Measurements from ENCODE around the gene PSKH1.
A peak's percentile ranks its signal among the peaks of the same experiment; 100 is the strongest.

PSKH1 gene

DNA sequence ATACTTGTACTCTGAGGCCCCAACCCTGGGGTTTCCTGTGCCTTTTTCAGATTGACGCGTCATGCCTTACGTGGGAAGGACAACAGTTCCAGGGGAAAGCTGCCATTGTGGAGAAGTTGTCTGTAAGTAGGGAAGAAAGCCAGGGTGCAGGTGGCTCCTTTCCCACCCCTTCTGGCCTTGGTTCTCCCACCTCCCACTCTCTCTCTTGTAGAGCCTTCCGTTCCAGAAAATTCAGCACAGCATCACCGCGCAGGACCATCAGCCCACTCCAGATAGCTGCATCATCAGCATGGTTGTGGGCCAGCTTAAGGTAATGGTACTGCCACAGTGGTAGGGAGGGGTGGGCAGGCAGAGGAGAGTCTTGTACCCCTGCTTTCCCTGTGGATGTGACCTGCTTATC, 24.8 kb upstream of the PSKH1 start:
- no peak for DNase-seq

GRCh38 chr16:67869653-67870052, 23.4 kb upstream of the PSKH1 start:
- DNase-seq = no peak

GRCh38 chr16:67871256-67871655, 21.8 kb upstream of the PSKH1 start:
- DNase-seq = no peak

- DNase-seq = no peak
Observed at GRCh38 chr16:67872131-67872630, 20.9 kb upstream of the PSKH1 start.

DNA sequence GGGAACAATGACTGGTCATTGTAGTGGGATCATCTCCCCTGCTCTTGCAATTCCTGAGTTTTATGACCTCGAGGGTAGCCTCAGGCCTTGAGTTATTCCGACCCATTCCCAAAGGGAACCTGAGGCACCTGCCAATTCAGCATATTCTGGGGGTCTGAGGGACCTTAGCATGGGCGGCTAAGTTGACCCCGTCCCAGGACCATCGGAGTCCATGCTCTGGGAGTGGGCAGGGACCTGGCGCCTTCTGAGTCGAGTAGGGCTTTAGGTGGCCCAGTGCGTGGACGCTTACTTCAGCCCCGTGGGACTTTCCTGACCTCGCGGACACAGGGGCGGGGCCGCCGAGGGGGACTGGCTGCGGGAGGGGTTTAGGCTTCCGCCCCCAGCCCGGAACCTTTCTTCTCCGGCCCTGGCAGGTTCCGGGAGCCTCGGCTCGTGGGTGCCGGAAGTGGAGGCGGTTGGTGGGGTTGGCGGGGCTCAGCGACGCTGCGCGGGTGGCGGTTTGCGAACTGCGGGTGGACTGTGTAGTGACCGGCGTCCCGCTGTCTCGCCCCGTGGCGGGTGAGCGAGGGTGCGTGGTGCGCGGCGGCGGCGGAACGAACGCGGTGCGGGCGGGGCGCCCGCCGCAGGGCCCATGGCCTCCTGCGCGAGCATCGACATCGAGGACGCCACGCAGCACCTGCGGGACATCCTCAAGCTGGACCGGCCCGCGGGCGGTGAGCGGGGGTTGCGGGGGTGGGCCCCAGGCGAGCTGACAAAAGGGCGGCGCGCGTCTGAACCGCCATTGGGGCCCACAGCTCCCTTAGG, 20.2 kb upstream of the PSKH1 start, which contains the start of gene EDC4:
TSS of gene EDC4 (plus strand) at position 422 of the 804 bp plus-strand sequence. CDS start at position 632, 210 bp downstream.
- peak; percentile 83 for DNase-seq

GRCh38 chr16:67873435-67874370, 19.4 kb upstream of the PSKH1 start:
- DNase-seq = no peak

GRCh38 chr16:67874372-67874771, 18.7 kb upstream of the PSKH1 start:
- DNase-seq = no peak

DNA sequence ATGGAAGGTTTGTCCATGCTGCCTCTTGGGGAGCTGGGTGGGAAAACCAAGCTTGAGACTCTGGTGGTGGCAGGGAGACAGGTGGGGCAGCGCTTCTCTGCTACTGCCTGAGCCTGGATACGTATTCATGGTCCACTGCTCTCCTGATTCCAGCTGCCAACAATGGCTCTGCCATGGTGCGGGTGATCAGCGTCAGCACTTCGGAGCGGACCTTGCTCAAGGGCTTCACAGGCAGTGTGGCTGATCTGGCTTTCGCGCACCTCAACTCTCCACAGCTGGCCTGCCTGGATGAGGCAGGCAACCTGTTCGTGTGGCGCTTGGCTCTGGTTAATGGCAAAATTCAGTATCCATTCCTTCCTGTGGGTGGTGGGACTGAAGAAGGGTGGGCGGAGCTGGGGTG, 16.0 kb upstream of the PSKH1 start:
- no peak for DNase-seq

DNA sequence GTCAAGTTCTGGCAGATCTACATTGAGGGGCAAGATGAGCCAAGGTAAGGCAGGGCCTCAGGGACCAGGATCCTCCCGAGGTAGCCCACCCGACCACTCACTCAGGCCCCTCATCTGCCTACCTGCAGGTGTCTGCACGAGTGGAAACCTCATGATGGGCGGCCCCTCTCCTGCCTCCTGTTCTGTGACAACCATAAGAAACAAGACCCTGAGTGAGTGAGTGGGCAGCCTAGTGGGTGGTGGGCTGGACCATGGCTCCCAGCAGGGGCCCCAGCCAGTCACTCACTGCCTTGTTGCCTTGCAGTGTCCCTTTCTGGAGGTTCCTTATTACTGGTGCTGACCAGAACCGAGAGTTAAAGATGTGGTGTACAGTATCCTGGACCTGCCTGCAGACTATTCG, 14.8 kb upstream of the PSKH1 start:
- no peak for DNase-seq

- no peak for DNase-seq
Observed at GRCh38 chr16:67878846-67879245, 14.2 kb upstream of the PSKH1 start.

- DNase-seq = no peak
Observed at GRCh38 chr16:67879462-67879861, 13.6 kb upstream of the PSKH1 start.

DNA sequence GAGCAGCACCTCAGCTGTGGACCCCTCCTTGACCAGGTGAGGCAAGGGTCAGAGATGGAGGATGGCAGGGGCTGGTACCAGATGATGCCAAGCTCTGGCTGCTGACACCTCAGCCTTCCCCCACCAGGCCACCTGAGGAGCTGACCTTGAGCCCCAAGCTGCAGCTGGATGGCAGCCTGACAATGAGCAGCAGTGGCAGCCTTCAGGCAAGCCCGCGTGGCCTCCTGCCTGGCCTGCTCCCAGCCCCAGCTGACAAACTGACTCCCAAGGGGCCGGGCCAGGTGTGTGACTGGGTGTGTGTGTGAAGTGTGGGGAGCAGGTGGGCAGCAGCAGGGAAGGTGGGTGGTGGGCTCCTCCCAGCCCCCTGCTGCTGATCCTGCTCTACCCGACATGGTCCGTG, 13.1 kb upstream of the PSKH1 start:
- DNase-seq = no peak

DNA sequence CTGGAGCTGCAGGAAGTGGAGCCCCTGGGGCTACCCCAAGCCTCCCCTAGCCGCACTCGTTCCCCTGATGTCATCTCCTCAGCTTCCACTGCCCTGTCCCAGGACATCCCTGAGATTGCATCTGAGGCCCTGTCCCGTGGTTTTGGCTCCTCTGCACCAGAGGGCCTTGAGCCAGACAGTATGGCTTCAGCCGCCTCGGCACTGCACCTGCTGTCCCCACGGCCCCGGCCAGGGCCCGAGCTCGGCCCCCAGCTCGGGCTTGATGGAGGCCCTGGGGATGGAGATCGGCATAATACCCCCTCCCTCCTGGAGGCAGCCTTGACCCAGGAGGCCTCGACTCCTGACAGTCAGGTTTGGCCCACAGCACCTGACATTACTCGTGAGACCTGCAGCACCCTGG, 12.5 kb upstream of the PSKH1 start:
- no peak for DNase-seq

- DNase-seq = peak; percentile 65
Observed at GRCh38 chr16:67881621-67882161, 11.4 kb upstream of the PSKH1 start.

GRCh38 chr16:67882374-67883145, 10.5 kb upstream of the PSKH1 start:
- peak; percentile 85 for DNase-seq

DNA sequence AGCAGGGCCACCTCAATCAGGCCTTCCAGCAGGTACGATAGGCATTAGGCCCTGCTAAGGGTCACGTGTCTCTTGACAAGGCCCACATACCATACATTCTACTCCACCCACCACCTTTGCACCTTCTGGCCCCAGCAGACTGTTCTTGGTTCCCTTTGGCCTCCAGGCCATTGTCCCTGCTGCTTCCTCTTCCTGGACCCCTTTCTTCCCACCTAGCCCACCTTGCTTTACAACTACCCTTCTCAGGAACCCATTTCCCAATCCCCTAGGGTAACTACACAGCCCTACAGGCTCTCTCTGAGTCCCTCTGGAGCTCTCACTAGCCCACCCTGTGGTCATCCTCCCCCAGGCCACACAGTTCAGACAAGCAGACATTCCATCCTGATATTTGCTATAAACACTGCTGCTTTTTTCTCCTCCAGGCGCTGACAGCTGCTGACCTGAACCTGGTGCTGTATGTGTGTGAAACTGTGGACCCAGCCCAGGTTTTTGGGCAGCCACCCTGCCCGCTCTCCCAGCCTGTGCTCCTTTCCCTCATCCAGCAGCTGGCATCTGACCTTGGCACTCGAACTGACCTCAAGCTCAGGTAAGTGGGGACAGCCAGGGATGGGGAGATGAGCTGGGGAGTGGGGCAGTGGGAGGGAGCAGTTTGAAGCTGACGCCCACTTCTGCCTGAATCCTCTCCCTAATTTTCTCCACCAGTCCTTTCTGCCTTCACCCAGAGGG, 9.7 kb upstream of the PSKH1 start:
- no peak for DNase-seq

DNA sequence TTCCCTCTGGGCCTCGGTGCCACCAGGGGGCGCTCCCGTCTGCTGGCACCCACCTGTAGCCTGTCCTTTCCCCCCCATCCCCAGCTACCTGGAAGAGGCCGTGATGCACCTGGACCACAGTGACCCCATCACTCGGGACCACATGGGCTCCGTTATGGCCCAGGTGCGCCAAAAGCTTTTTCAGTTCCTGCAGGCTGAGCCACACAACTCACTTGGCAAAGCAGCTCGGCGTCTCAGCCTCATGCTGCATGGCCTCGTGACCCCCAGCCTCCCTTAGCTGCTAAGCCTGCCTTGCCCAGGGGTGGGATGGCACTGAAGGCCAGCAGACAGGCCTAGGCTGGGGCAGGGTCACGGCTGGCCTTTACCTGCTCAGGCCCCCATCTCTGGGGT, 9.2 kb upstream of the PSKH1 start:
- peak; percentile 59 for DNase-seq

DNA sequence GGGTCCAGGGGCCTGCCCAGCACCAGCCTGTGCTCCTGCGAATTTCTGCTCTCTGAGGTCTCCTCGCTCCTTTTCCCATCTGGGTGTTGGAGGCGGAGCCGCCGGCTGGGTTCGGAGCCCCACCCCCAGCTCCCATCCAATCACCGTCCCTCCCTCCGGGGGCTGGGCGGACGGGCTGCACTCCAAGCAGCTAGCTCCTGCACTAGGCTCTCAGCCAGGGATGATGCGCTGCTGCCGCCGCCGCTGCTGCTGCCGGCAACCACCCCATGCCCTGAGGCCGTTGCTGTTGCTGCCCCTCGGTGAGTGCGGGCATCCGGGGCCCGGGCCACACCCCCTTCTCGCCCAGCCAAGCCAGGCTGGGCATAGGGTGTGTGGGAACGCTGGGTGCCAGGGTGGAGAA, 8.4 kb upstream of the PSKH1 start, which contains the start of gene NRN1L:
TSS of gene NRN1L (plus strand) at position 202 of the 400 bp plus-strand sequence. CDS start at position 221, 19 bp downstream.
- DNase-seq = peak; percentile 93

GRCh38 chr16:67885545-67885944, 7.5 kb upstream of the PSKH1 start:
- no peak for DNase-seq

- no peak for DNase-seq
Observed at GRCh38 chr16:67885976-67886375, 7.1 kb upstream of the PSKH1 start.

GRCh38 chr16:67886387-67886786, 6.7 kb upstream of the PSKH1 start:
- DNase-seq = no peak

DNA sequence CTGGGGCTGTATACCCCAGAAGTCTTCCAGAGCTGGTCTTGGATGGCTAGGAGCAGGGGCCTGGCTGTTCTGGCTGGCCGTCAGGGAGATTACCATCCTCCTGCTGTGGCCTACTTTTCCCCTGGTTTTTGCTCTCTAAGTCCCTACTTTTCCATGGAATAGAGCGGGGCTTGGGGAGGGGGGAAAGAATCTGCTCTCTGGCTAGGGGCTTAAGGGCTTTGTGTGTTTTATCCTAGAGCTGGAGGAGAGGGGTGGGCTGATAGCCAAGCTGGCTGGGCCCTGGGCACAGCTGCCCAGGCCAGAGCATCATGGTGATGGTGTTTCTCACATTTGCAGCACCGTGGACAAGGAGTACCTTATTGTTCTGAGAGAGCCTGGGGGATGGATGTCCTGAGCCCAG, 4.7 kb upstream of the PSKH1 start:
- no peak for DNase-seq
